Body of pancreas (tissue), 4 donors: ENCODE data around the gene CELF3. TPM values are rescaled to one million over a fixed set of nuclear protein-coding genes. Genes with fewer than 3 reads are reported as not detected.
"Not testable (repeated sequence)": the region's sequence is repeated elsewhere in the genome, so short reads cannot be mapped to it uniquely, and the experiment has no call there.

ENCODE experiments used
- ATAC-seq: fragments of 150-250 bp; one replicate; pipeline ENCODE4 v1.9.1; 2016
- DNase-seq, 4 donors: peaks; one replicate each; pipeline ENCODE4 v3.0.0-alpha.2; 2019
- H3K27ac ChIP-seq, 4 donors: fragments of 200-600 bp; sonication (generic); 1 replicate in 3 of 4; 2 replicates in 1 of 4; pipeline versions ENCODE4 v1.5.1 to v1.6.1; 2016 to 2019; ENCODE audit warnings: mild to moderate bottlenecking in 1 of 4, mixed read lengths in 1 of 4, moderate library complexity in 1 of 4
- H3K27me3 ChIP-seq, 2 donors: fragments of 200-600 bp; sonication (generic); one replicate each; pipeline ENCODE4 v1.6.0; 2016; ENCODE audit warnings: mild to moderate bottlenecking in 1 of 2
- H3K36me3 ChIP-seq, 2 donors: fragments of 200-600 bp; sonication (generic); replicated peaks in 1 of 2; 2 replicates each; pipeline ENCODE4 v1.5.1; 2016; ENCODE audit warnings: low read depth in 2 of 2; ENCODE audit not compliant: insufficient read depth in 1 of 2
- H3K4me1 ChIP-seq: fragments of 200-600 bp; sonication (generic); one replicate; pipeline ENCODE4 v1.6.0; 2016
- H3K4me3 ChIP-seq, 2 donors: fragments of 200-600 bp; sonication (generic); 1 replicate in 1 of 2; 2 replicates in 1 of 2; pipeline ENCODE4 v1.5.1; 2016 to 2019
- H3K9me3 ChIP-seq, 3 donors: fragments of 200-600 bp; sonication (generic); 1 replicate in 2 of 3; 2 replicates in 1 of 3; pipeline ENCODE4 v1.5.1; 2016
- CTCF ChIP-seq, 7 experiments: fragments of 450-650 bp in 4 of 7; fragments of 200-600 bp in 3 of 7; sonication (generic) in 3 of 7; IDR thresholded peaks; one replicate each; pipeline ENCODE4 v1.5.1; 2016 to 2019; ENCODE audit warnings: antibody characterized with exemption in 7 of 7
- POLR2A ChIP-seq, 3 donors: fragments of 450-650 bp; IDR thresholded peaks; one replicate each; pipeline ENCODE4 v1.6.1; 2016; ENCODE audit warnings: antibody characterized with exemption in 3 of 3, mild to moderate bottlenecking in 2 of 3
- WGBS, 2 donors: methylation state at CpG; one replicate each; pipeline ENCODE4 v1.1.5; 2017; 5-methylcytosine and 5-hydroxymethylcytosine counted together
- intact Hi-C: fragments of 100-400 bp; cut with DNase I; formaldehyde crosslinking; loops from one replicate; pipeline ENCODE4 v1.15.1; 2023
- total RNA-seq, 2 donors: library from RNA; depleted of rRNA; stranded (reverse); fragments of >200 nt; gene quantifications; one replicate each; pipeline ENCODE4 v1.1.0, GENCODE V29; 2016

CELF3 gene
- total RNA-seq, 2 donors from 2014 or later: 1.6 to 48.1 TPM

DNA sequence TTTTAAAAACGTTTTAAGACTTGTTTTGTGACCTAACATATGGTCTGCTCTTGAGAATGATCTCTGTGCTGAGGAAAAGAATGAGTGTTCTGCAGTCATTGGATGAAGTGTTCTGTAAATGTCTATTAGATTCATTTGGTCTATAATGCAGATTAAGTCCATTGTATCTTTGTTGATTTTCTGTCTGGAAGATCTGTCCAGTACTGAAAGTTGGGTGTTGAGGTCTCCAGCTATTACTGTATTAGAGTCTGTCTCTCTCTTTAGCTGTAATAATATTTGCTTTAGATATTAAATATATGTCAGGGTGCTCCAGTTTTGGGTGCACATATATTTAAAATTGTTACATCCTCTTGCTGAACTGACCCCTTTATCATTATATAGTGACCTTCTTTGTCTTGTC is 43.2 kb downstream of the CELF3 start:
- DNase-seq: no peak
- intact Hi-C loops: no loop called here
- Histone ChIP-seq H3K27me3 (no peaks in the 10 kb centered on the region), H3K4me3 (no peak overlapping the region), H3K36me3 (peaks cover 2 to 6% of the 10 kb centered on the region in 2 donors), H3K9me3 (no peaks in the 10 kb centered on the region), H3K4me1 (no peaks in the 10 kb centered on the region), H3K27ac (no peak overlapping the region)
- 61 to 72% methylated on average over 1 of the region's 1 CpG for WGBS, 2 donors
- ATAC-seq: no peak
- TF ChIP-seq POLR2A (IDR thresholded peaks at IDR 0.05) (no peak), CTCF (IDR thresholded peaks at IDR 0.05) (no peak)

GRCh38 chr1:151670036-151670675 is 46.4 kb downstream of the CELF3 start:
- not testable (repeated sequence) for ATAC-seq, DNase-seq
- WGBS, 2 donors: 92 to 95% methylated on average over 2 of the region's 2 CpGs

GRCh38 chr1:151668090-151668489 is 48.5 kb downstream of the CELF3 start:
- ATAC-seq: no peak
- TF ChIP-seq POLR2A (IDR thresholded peaks at IDR 0.05): no peak
- TF ChIP-seq CTCF (IDR thresholded peaks at IDR 0.05): no peak

More at GRCh38 chr1:151670036-151670675, 46.4 kb downstream of the CELF3 start:
- H3K27ac ChIP-seq, H3K27me3 ChIP-seq, H3K36me3 ChIP-seq, H3K4me3 ChIP-seq, H3K9me3 ChIP-seq, H3K4me1 ChIP-seq, intact Hi-C loops: not testable (repeated sequence)

DNA sequence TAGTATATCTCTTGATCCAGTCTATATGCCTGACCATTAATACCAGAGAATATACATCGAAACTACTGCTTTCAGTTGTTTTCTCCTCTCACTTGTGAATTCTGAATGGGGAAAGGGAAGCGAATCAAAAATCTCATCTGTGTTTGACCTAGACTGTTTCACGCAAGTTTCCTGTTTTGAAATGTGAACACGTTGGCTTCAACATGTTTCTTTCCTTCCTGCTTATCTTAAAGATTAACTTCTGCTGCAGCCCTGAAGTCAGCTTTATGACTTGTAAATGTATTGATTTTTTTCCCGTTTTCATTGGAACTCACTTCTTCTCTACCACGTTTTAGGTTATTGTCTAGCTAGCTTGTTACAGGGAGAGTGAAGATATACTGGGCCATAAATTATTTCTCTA is 54.9 kb downstream of the CELF3 start:
- intact Hi-C loops: no loop called here
- H3K36me3 ChIP-seq: peaks cover 0 to 2% of the 10 kb centered on the region in 2 donors
- no peak overlapping the region for H3K4me3 ChIP-seq
- no peak for TF ChIP-seq POLR2A (IDR thresholded peaks at IDR 0.05)
- no peak for TF ChIP-seq CTCF (IDR thresholded peaks at IDR 0.05)
- peak in 1 of 4 donors; percentile 10 for DNase-seq
- 14 to 17% methylated on average over 6 of the region's 6 CpGs for WGBS, 2 donors
- ATAC-seq: peak; percentile 45
- H3K4me1 ChIP-seq: peaks cover 7% of the 10 kb centered on the region
- H3K27me3 ChIP-seq: no peaks in the 10 kb centered on the region
- no peaks in the 10 kb centered on the region for H3K9me3 ChIP-seq
- H3K27ac ChIP-seq: peak overlapping the region in 3 of 4 donors; percentile 20 to 48 (median 36)

More at GRCh38 chr1:151668090-151668489, 48.5 kb downstream of the CELF3 start:
- no peak overlapping the region for H3K27ac ChIP-seq
- no peaks in the 10 kb centered on the region for H3K27me3 ChIP-seq
- H3K4me3 ChIP-seq: no peak overlapping the region
- intact Hi-C loops: no loop called here
- no peaks in the 10 kb centered on the region for H3K4me1 ChIP-seq
- 65 to 75% methylated on average over 3 of the region's 3 CpGs for WGBS, 2 donors
- no peak for DNase-seq
- H3K9me3 ChIP-seq: no peaks in the 10 kb centered on the region
- peaks cover 2 to 6% of the 10 kb centered on the region in 2 donors for H3K36me3 ChIP-seq

GRCh38 chr1:151655371-151655770 is 61.2 kb downstream of the CELF3 start:
- no peak for ATAC-seq
- no peak overlapping the region for H3K4me3 ChIP-seq
- no peaks in the 10 kb centered on the region for H3K27me3 ChIP-seq
- H3K4me1 ChIP-seq: no peaks in the 10 kb centered on the region
- WGBS, 2 donors: 54 to 55% methylated on average over 3 of the region's 3 CpGs
- DNase-seq: no peak
- H3K27ac ChIP-seq: no peak overlapping the region
- intact Hi-C loops: no loop called here
- peaks cover 0 to 2% of the 10 kb centered on the region in 2 donors for H3K36me3 ChIP-seq
- no peaks in the 10 kb centered on the region for H3K9me3 ChIP-seq
- TF ChIP-seq POLR2A (IDR thresholded peaks at IDR 0.05) (no peak), CTCF (IDR thresholded peaks at IDR 0.05) (no peak)
